Common myeloid progenitor, CD34-positive (primary cell): Measurements from ENCODE around the gene HSPA9.
"Not testable (repeated sequence)": the region's sequence is repeated elsewhere in the genome, so short reads cannot be mapped to it uniquely, and the experiment has no call there.

Source experiments
- CTCF ChIA-PET: fragments of 350-600 bp; sonication (Branson Sonifier 250); formaldehyde crosslinking; loops from one replicate; lab custom pipeline; 2021; ENCODE audit warnings: antibody characterized with exemption; lab: Charles Lee
- POLR2A ChIA-PET: fragments of 350-600 bp; sonication (Branson Sonifier 250); formaldehyde crosslinking; loops from one replicate; lab custom pipeline; 2021; ENCODE audit warnings: antibody characterized with exemption; lab: Charles Lee
- DNase-seq, 3 donors: peaks; one replicate each; pipeline versions ENCODE4 v3.0.0 to v3.0.0-alpha.2; 2013
- H3K27ac ChIP-seq, 2 experiments: 1 replicate in 1 of 2; 2 replicates in 1 of 2; pipeline ENCODE4 v1.7.0; 2013; ENCODE audit warnings: inconsistent platforms in 2 of 2, low read length in 2 of 2, mild to moderate bottlenecking in 2 of 2, low read depth in 1 of 2, moderate library complexity in 1 of 2; ENCODE audit not compliant: severe bottlenecking in 2 of 2, insufficient read depth in 1 of 2, poor library complexity in 1 of 2
- H3K27me3 ChIP-seq, 5 experiments: replicated peaks in 2 of 5; 1 replicate in 3 of 5; 2 replicates in 2 of 5; pipeline versions ENCODE4 v1.6.1 to v1.7.0; 2013; ENCODE audit warnings: low read length in 4 of 5, mild to moderate bottlenecking in 2 of 5, moderate library complexity in 2 of 5, inconsistent platforms in 1 of 5; ENCODE audit not compliant: insufficient read depth in 5 of 5, control insufficient read depth in 4 of 5
- H3K36me3 ChIP-seq, 4 experiments: 1 replicate in 2 of 4; 2 replicates in 2 of 4; pipeline versions ENCODE4 v1.6.1 to v1.7.0; 2013; ENCODE audit warnings: low read length in 3 of 4, control low read depth in 1 of 4, mild to moderate bottlenecking in 1 of 4; ENCODE audit not compliant: control insufficient read depth in 4 of 4, insufficient read depth in 4 of 4
- H3K4me1 ChIP-seq, 4 experiments: 1 replicate in 3 of 4; 2 replicates in 1 of 4; pipeline versions ENCODE4 v1.6.1 to v1.7.1; 2013; ENCODE audit warnings: low read length in 3 of 4, mild to moderate bottlenecking in 3 of 4, control low read depth in 1 of 4, inconsistent platforms in 1 of 4, moderate library complexity in 1 of 4; ENCODE audit not compliant: control insufficient read depth in 4 of 4, insufficient read depth in 4 of 4; ENCODE audit errors: control extremely low read depth in 1 of 4
- H3K4me3 ChIP-seq, 7 experiments: 1 replicate in 4 of 7; 2 replicates in 3 of 7; pipeline versions ENCODE4 v1.5.1 to v1.7.0; 2013; ENCODE audit warnings: mild to moderate bottlenecking in 7 of 7, low read length in 6 of 7, moderate library complexity in 6 of 7, inconsistent platforms in 2 of 7, low read depth in 2 of 7, control low read depth in 1 of 7; ENCODE audit not compliant: insufficient read depth in 4 of 7, control insufficient read depth in 1 of 7; ENCODE audit errors: extremely low read depth in 1 of 7
- H3K9me3 ChIP-seq, 5 experiments: 1 replicate in 4 of 5; 2 replicates in 1 of 5; pipeline versions ENCODE4 v1.6.1 to v1.7.1; 2013; ENCODE audit warnings: low read length in 4 of 5, mild to moderate bottlenecking in 2 of 5, inconsistent platforms in 1 of 5, low read depth in 1 of 5, moderate library complexity in 1 of 5; ENCODE audit not compliant: control insufficient read depth in 4 of 5, insufficient read depth in 2 of 5; ENCODE audit errors: control extremely low read depth in 1 of 5
- WGBS: methylation state at CpG from one replicate; pipeline ENCODE4 v1.1.5; 2013; ENCODE audit not compliant: insufficient coverage; 5-methylcytosine and 5-hydroxymethylcytosine counted together

HSPA9 gene

GRCh38 chr5:138507485-138507884 lies 67.7 kb downstream of the HSPA9 start:
- not testable (repeated sequence) for H3K27me3 ChIP-seq, H3K9me3 ChIP-seq, H3K4me1 ChIP-seq, H3K27ac ChIP-seq, H3K4me3 ChIP-seq, DNase-seq
- 100% methylated on average over 3 of the region's 8 CpGs for WGBS
- POLR2A ChIA-PET = interaction anchor here (0.6 kb wide), 1 partner anchor 41 kb away, joined by 3 read pairs; no protein-coding TSS in a partner anchor
- CTCF ChIA-PET = interaction anchor here (1.0 to 1.9 kb wide), 3 partner anchors 50 to 62 kb away, joined by 3 to 19 read pairs (median 5); no protein-coding TSS in a partner anchor
- H3K36me3 ChIP-seq = peaks cover 10 to 51% (median 37%) of the 10 kb centered on the region in 4 experiments

GRCh38 chr5:138506370-138507306 lies 68.6 kb downstream of the HSPA9 start:
- 93% methylated on average over 9 of the region's 10 CpGs for WGBS
- CTCF ChIA-PET = interaction anchor here (1.0 to 1.9 kb wide), 4 partner anchors 33 to 61 kb away, joined by 3 to 19 read pairs (median 4); no protein-coding TSS in a partner anchor
- peaks cover 10 to 43% (median 32%) of the 10 kb centered on the region in 4 experiments for H3K36me3 ChIP-seq

GRCh38 chr5:138504799-138505198 lies 70.4 kb downstream of the HSPA9 start:
- DNase-seq = peak in 1 of 3 donors; percentile 26
- Histone ChIP-seq H3K36me3 (peaks cover 10 to 30% (median 24%) of the 10 kb centered on the region in 4 experiments), H3K4me1 (no peaks in the 10 kb centered on the region), H3K9me3 (no peaks in the 10 kb centered on the region), H3K27me3 (no peaks in the 10 kb centered on the region), H3K27ac (no peak overlapping the region), H3K4me3 (no peak overlapping the region)
- WGBS = 100% methylated on average over 4 of the region's 4 CpGs
- ChIA-PET POLR2A (interaction anchor here (0.6 to 1.9 kb wide), 4 partner anchors 35 to 55 kb away, joined by 3 to 15 read pairs (median 4); partner anchors contain the start of gene EGR1), CTCF (interaction anchor here (0.9 to 14.1 kb wide), 12 partner anchors 9 to 325 kb away, joined by 3 to 494 read pairs (median 5); partner anchors contain the start of genes EGR1 and REEP2)

More at GRCh38 chr5:138506370-138507306, 68.6 kb downstream of the HSPA9 start:
- H3K27me3 ChIP-seq = no peaks in the 10 kb centered on the region
- POLR2A ChIA-PET = interaction anchor here (0.6 kb wide), 1 partner anchor 42 kb away, joined by 3 read pairs; no protein-coding TSS in a partner anchor
- H3K9me3 ChIP-seq = no peaks in the 10 kb centered on the region
- no peak overlapping the region for H3K4me3 ChIP-seq
- no peak for DNase-seq
- no peak overlapping the region for H3K27ac ChIP-seq
- H3K4me1 ChIP-seq = no peaks in the 10 kb centered on the region
